Measurements from ENCODE around the gene AARSD1.
"Not testable (repeated sequence)": the region's sequence is repeated elsewhere in the genome, so short reads cannot be mapped to it uniquely, and the experiment has no call there.

Gene AARSD1

GRCh38 chr17:42999003-42999525, 34.8 kb upstream of the AARSD1 start:
- no peak for TF ChIP-seq CTCF (conservative IDR thresholded peaks at IDR 0.05; ENCODE audit: low read depth, low read length)
- peak overlapping the region; percentile 97 for H3K4me3 ChIP-seq (ENCODE audit: low read length)
- DNase-seq (ENCODE audit: low read depth): no peak

- peak within 1 kb of the TSS; percentile 97 for H3K4me3 ChIP-seq (ENCODE audit: low read length)
- TF ChIP-seq CTCF (conservative IDR thresholded peaks at IDR 0.05; ENCODE audit: low read depth, low read length): peak; percentile 78
- DNase-seq (ENCODE audit: low read depth): peak; percentile 100
These were observed 34.0 kb upstream of the AARSD1 start, which contains the start of gene RPL27 for GRCh38 chr17:42997984-42998938. Gene RPL27, plus strand, starts transcription at chr17:42998419. Its CDS starts 332 bp downstream, at chr17:42998751.

- no peak for TF ChIP-seq CTCF (conservative IDR thresholded peaks at IDR 0.05; ENCODE audit: low read depth, low read length)
- no peak for DNase-seq (ENCODE audit: low read depth)
- peak overlapping the region; percentile 38 for H3K4me3 ChIP-seq (ENCODE audit: low read length)
These were observed 33.2 kb upstream of the AARSD1 start for GRCh38 chr17:42997390-42997983.

- not testable (repeated sequence) for DNase-seq (ENCODE audit: low read depth); H3K4me3 ChIP-seq (ENCODE audit: low read length)
These were observed 29.7 kb upstream of the AARSD1 start for GRCh38 chr17:42993913-42994312.

- no peak for DNase-seq (ENCODE audit: low read depth)
- no peak for TF ChIP-seq CTCF (conservative IDR thresholded peaks at IDR 0.05; ENCODE audit: low read depth, low read length)
These were observed 28.6 kb upstream of the AARSD1 start for GRCh38 chr17:42992872-42993271.

GRCh38 chr17:42991471-42991870, 27.2 kb upstream of the AARSD1 start:
- no peak for TF ChIP-seq CTCF (conservative IDR thresholded peaks at IDR 0.05; ENCODE audit: low read depth, low read length)
- no peak overlapping the region for H3K4me3 ChIP-seq (ENCODE audit: low read length)
- DNase-seq (ENCODE audit: low read depth): no peak

More at GRCh38 chr17:42992872-42993271, 28.6 kb upstream of the AARSD1 start:
- H3K4me3 ChIP-seq (ENCODE audit: low read length): no peak overlapping the region

Data from retinal pigment epithelial cell (primary cell).